Activated B cell treated with CpG ODN at 0.5 μM for 24 hours (primary cell): Measurements from ENCODE around the gene FKBP7. TPM values are rescaled to one million over a fixed set of nuclear protein-coding genes. Genes with fewer than 3 reads are reported as not detected.

ENCODE experiments used
- ATAC-seq: fragments of 200-7000 bp; cut with Tn5 transposase; one replicate; pipeline ENCODE4 v1.10.0; 2021; ENCODE audit warnings: low read depth, mild to moderate bottlenecking, moderate library complexity
- CTCF ChIA-PET: fragments of 350-600 bp; sonication (Branson Sonifier 250); formaldehyde crosslinking; loops from one replicate; lab custom pipeline; 2021; ENCODE audit warnings: antibody characterized with exemption; lab: Charles Lee
- POLR2A ChIA-PET: fragments of 350-600 bp; sonication (Branson Sonifier 250); formaldehyde crosslinking; loops from one replicate; lab custom pipeline; 2021; ENCODE audit warnings: antibody characterized with exemption; lab: Charles Lee
- DNase-seq: peaks from one replicate; pipeline ENCODE4 v3.0.0; 2022
- H3K27ac Mint-ChIP-seq: one replicate; pipeline ENCODE4 v1.8.0; 2020; ENCODE audit warnings: mixed read lengths
- H3K27me3 Mint-ChIP-seq: one replicate; pipeline ENCODE4 v1.8.0; 2021; ENCODE audit warnings: mixed read lengths
- H3K36me3 Mint-ChIP-seq: one replicate; pipeline ENCODE4 v1.8.0; 2021; ENCODE audit warnings: low read depth, mixed read lengths
- H3K4me1 Mint-ChIP-seq: one replicate; pipeline ENCODE4 v1.8.0; 2021; ENCODE audit warnings: mixed read lengths
- H3K4me3 Mint-ChIP-seq: one replicate; pipeline ENCODE4 v1.8.0; 2020; ENCODE audit warnings: mild to moderate bottlenecking, mixed read lengths
- H3K9me3 Mint-ChIP-seq: one replicate; pipeline ENCODE4 v1.8.0; 2020; ENCODE audit warnings: mixed read lengths
- intact Hi-C: fragments of 100-400 bp; cut with micrococcal nuclease; formaldehyde crosslinking; loops from one replicate; pipeline ENCODE4 v1.15.1; 2024
- total RNA-seq: library from RNA; stranded (reverse); gene quantifications from 2 replicates; pipeline ENCODE4 v1.2.3, GENCODE V29; 2022
- TF ChIP-seq, protein P1 (sequence below): fragments of 200-600 bp; IDR thresholded peaks from one replicate; pipeline ENCODE4 v1.8.0; 2022; ENCODE audit warnings: antibody characterized with exemption, mild to moderate bottlenecking

Gene FKBP7
- total RNA-seq, 1 donor from 2014 or later = 0.64 TPM

DNA sequence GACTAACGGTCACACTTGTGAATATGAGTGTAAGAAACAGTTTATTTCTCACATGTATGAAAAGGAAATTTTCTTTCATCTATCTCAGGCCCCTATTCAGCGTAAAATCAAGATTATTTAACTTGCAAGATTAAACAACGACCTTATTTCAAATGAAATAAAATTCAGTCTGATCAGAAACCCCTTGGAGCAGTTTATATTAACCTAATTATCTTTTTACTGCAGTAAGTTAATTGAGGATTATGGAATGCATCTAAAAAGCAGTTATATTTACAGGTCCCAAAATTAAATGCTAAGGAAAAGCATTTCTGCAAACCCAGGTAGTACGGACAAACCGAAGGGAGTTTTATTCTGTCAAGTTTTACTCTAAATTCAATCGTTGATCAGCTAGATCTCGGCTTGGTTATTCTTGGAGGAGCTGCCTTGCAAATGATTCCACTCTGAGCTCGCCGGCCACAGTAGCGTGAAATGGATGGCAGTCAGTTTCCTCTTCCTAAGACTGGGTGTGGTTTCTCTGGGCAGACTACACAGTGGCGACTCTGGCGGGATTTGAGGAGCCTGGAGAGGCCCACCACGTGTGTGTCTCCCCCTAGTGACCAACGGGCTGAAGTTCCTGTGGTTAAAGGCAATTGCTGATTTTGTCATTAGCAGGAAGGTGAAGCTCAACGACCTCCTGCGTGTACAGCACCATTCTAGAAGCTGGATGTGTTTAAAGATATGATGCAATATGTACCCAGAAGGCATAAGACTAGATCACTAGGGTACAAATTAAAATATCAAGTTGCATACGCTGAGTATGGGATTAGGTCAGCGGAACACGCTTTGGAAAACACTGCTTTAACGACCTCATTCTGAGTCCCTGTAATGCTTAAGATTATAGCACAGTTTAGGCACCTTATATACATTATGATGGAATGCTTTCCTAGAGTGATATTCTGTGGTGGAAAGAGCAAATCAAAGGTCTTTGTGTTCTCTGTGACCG is 63.8 kb downstream of the FKBP7 start:
- ATAC-seq (peak; percentile 75), DNase-seq (peak; percentile 58)
- Mint-ChIP-seq H3K9me3 (no peaks in the 10 kb centered on the region), H3K4me1 (peaks cover 20% of the 10 kb centered on the region), H3K27me3 (no peaks in the 10 kb centered on the region), H3K36me3 (peaks cover 8% of the 10 kb centered on the region), H3K27ac (peak overlapping the region; percentile 89), H3K4me3 (peak overlapping the region; percentile 94)
- POLR2A ChIA-PET = interaction anchor here (0.6 to 2.7 kb wide), 4 partner anchors 10 to 302 kb away, joined by 3 to 25 read pairs (median 3); partner anchors contain the start of genes PJVK, PRKRA and RBM45
- CTCF ChIA-PET = interaction anchor here (0.8 to 4.2 kb wide), 12 partner anchors 8 to 303 kb away, joined by 3 to 57 read pairs (median 5); partner anchors contain the start of genes PJVK, PRKRA and RBM45
- TF ChIP-seq, protein P1, sequence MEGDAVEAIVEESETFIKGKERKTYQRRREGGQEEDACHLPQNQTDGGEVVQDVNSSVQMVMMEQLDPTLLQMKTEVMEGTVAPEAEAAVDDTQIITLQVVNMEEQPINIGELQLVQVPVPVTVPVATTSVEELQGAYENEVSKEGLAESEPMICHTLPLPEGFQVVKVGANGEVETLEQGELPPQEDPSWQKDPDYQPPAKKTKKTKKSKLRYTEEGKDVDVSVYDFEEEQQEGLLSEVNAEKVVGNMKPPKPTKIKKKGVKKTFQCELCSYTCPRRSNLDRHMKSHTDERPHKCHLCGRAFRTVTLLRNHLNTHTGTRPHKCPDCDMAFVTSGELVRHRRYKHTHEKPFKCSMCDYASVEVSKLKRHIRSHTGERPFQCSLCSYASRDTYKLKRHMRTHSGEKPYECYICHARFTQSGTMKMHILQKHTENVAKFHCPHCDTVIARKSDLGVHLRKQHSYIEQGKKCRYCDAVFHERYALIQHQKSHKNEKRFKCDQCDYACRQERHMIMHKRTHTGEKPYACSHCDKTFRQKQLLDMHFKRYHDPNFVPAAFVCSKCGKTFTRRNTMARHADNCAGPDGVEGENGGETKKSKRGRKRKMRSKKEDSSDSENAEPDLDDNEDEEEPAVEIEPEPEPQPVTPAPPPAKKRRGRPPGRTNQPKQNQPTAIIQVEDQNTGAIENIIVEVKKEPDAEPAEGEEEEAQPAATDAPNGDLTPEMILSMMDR = no peak
- intact Hi-C loops = loop anchor here (1.0 kb wide), 5 partner anchors 17 to 302 kb away; partner anchors contain the start of genes FKBP7 and RBM45

Other genes starting within 250 kb of the FKBP7 start
- gene PRKRA, start 27.4 kb downstream of the FKBP7 start, total RNA-seq = 49.6 and 61.3 TPM in 2 replicates
- 2.0 and 3.1 TPM in 2 replicates for gene PJVK, start 27.2 kb downstream of the FKBP7 start, total RNA-seq
- 28.3 and 29.6 TPM in 2 replicates for gene PLEKHA3, start 1.9 kb upstream of the FKBP7 start, total RNA-seq